SH-SY5Y (cell line): ENCODE measurements around the gene CEACAM6.

Source experiments
- GATA2 ChIP-seq: IDR thresholded peaks from 2 replicates; pipeline ENCODE4 v1.6.1; 2011; ENCODE audit warnings: mild to moderate bottlenecking, low read depth, low read length
- GATA3 ChIP-seq: IDR thresholded peaks from 2 replicates; pipeline ENCODE4 v1.6.1; 2011; ENCODE audit warnings: low read depth, mild to moderate bottlenecking, low read length, moderate library complexity

The CEACAM6 gene

DNA sequence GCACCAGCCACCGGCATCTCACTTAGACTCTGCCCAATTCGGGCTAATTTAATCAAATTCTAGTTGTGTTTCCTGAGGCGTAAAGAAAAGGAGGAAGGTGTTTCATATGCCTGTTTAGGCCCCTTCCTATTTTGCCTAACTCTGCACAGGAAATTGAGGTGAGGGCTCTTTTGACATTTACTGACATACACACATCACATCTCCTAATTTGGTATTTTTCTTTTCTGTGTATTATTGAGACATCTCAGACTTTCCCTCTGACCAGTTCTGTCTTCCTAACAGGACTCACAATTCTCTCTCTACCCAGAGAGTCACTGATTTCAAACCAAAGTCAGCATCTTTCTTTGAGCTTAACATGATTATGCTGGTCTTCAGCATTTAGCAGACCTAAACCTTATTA, 49.0 kb downstream of the CEACAM6 start:
- no peak for TF ChIP-seq GATA2
- no peak for TF ChIP-seq GATA3

DNA sequence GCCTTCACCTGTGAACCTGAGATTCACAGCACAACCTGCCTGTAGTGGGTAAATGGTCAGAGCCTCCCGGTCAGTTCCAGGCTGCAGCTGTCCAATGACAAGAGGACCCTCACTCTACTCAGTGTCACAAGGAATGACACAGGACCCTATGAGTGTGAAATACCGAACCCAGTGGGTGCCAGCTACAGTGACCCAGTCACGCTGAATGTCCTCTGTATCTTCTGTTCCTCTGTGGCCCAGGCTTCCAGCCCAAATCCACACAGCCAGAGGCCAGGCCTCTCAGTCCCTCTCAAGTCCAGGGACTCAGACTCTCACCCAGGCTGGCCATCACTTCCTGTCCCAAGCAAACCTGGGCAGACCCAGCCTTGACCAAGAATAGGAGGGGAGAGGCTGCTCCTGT, 51.8 kb downstream of the CEACAM6 start:
- TF ChIP-seq GATA3 = no peak
- no peak for TF ChIP-seq GATA2

DNA sequence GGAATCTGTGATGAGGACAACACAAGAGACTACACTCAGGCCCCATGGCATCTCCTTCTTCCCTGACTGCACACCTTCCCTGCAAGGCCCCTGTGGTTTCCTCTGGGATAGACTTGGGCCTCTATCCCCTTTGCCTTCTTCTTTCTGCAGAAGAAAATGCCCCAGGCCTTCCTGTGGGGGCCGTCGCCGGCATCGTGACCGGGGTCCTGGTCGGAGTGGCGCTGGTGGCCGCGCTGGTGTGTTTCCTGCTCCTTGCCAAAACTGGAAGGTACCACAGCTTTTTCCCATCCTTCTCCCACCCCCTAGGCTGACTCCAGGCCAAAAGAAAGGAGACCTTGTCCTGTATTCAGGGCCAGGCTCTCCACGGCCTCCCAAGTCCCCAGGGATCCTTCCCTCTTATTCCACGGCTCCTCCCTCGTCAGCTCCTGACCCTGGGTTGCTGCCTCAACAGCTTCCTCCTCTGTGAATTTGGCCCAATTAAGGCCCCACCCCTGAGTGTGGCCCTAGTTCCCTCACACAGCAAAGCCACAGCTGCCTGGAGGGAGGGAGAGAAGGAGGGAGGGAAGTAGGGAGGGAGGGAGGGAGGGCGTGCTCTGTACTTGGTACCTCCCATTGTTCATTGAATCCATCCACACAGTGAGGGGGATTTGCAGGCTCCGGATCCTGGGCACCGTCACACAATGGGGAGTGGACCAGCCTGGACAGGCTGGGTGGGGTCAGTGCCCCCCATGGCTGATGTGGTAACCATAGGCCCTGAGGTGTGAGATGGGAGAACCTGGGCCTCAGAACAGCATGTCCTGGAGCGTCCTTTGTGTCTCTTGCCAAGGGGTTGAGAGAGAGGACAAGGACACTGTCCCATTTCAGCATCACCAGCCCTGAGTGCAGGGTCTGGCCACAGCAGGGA, 53.6 kb downstream of the CEACAM6 start:
- no peak for TF ChIP-seq GATA3
- TF ChIP-seq GATA2 = no peak

DNA sequence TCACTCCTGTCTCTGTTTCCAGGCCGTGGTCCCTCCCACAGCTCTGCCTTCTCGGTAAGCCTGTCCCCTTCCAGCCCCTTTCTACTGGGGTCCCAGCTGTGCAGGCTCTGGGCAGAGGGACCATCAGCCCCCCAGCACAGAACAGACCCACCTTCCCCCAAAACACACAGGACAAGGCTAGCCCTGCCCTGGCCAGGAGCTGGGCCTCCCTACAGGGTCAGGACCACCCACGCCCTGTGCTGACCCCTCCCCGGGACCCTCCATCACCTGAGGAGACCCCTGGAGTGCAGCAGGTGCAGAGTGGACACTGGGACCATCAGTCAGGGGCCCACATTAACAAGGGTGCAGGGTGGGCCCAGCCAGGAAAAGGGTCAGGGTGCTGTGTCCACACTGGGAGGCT, 55.0 kb downstream of the CEACAM6 start:
- no peak for TF ChIP-seq GATA3
- no peak for TF ChIP-seq GATA2

DNA sequence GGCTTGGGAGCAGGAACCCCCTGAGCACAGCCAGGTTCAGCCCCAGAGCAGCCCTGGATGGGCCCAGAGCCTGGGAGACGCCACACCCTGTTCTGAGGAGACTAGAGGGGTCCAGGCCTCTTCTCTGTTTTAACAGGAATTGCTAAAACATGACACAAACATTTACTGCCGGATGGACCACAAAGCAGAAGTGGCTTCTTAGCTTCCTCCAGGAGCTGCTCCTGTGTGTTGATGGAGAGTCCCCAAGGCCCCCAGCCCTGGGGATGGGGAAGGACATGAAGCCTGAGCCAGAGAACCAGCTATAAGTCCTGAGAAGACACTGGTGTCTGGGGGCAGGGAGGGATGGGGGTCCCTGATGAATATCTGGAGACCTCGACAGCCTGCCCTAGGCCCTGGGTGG, 55.7 kb downstream of the CEACAM6 start:
- TF ChIP-seq GATA2 (no peak), GATA3 (no peak)

- TF ChIP-seq GATA3 (no peak), GATA2 (no peak)
Measured at GRCh38 chr19:41811981-41812380, 56.7 kb downstream of the CEACAM6 start.

DNA sequence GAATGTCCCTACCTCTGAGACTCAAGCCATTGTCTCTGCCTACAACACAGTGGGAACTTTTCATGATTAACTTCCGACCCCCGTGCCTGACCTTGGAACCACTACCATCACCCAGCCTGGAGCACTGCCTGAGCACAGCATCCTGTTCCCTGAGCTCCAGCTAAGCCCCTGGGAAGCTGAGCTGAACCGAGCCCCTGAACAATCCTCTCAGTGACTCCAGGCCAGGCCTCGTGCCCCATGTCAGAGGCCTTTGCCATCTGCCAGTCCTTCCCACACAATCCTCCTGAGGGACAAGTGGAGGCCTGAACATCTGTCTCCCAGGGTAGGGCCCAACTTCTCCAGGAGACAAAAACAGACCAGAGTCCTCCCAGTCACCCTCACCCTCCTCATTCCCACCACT, 58.6 kb downstream of the CEACAM6 start:
- TF ChIP-seq GATA3 = no peak
- TF ChIP-seq GATA2 = no peak

- TF ChIP-seq GATA2 (no peak), GATA3 (no peak)
Measured at GRCh38 chr19:41815301-41815700, 60.0 kb downstream of the CEACAM6 start.

DNA sequence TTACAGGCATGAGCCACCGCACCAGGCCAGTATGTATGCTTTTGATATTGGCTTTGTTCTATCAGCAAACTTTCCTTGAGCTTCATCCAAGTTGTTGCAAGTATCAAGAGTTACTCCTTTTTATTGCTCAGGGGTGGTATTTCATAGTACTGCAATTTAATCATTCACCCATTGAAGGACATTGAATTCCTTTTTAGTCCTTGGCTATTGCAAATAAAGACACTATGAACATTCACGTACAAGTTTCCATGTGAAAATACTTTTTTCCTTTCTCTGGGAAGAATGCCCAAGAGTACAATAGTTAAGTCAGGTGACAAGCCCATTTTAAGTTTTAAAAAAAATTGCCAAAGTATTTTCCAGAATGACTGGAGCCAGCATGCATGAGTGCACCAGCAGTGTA, 61.4 kb downstream of the CEACAM6 start:
- TF ChIP-seq GATA3 (no peak), GATA2 (no peak)

DNA sequence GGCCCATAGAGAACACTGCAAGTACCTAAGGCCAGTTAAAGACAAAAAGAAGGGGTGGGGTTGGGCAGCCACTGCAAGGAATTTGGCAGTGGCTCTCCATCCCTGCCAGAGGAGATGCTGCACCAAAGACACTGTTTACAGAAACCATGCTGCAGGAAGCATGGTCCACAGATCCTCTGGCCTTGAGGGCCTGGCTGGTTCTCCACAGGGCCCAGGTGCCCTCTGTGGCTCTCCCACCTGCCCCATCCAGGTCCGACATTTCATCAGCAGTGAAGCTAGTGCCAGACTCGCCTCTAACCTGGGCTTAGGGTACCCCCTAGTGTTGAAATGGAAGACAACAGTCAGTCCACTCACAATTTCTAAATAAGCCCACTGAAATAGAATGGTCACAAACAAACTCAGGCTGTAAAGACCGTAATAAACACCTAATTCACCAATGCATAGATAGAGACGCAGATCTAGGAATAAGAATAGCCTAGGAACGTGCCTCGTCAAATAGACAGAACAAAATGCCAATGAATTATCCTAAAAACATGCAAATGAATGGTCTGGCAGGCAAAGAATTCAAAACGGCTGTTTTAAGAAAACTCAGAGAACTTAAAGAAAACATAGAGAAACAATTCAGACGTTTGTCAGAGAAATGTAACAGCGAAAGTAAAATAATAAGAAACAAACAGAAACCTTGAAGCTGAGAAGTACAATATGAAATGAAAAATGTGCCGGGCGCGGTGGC, 65.8 kb downstream of the CEACAM6 start:
- TF ChIP-seq GATA3 (no peak), GATA2 (no peak)
